Skeletal muscle satellite cell (primary cell): ENCODE data around the gene HSBP1.

Source experiments
- H3K27me3 ChIP-seq: 2 replicates; pipeline ENCODE4 v1.7.0; 2013; ENCODE audit warnings: low read length; ENCODE audit not compliant: control insufficient read depth, insufficient read depth
- H3K36me3 ChIP-seq: 2 replicates; pipeline ENCODE4 v1.7.0; 2013; ENCODE audit warnings: mild to moderate bottlenecking, control low read depth, low read length; ENCODE audit not compliant: insufficient read depth
- H3K4me1 ChIP-seq: 2 replicates; pipeline ENCODE4 v1.7.0; 2013; ENCODE audit warnings: low read length; ENCODE audit not compliant: control insufficient read depth, insufficient read depth
- H3K4me2 ChIP-seq: 2 replicates; pipeline ENCODE4 v1.7.0; 2013; ENCODE audit warnings: mild to moderate bottlenecking, low read length
- H3K4me3 ChIP-seq: 2 replicates; pipeline ENCODE4 v1.7.0; 2013; ENCODE audit warnings: low read length
- H3K9ac ChIP-seq: 2 replicates; pipeline ENCODE4 v1.7.0; 2013; ENCODE audit warnings: mild to moderate bottlenecking, low read depth, low read length, moderate library complexity
- H3K9me3 ChIP-seq: replicated peaks from 2 replicates; pipeline ENCODE4 v1.7.0; 2013; ENCODE audit warnings: mild to moderate bottlenecking, control low read depth, low read length

The HSBP1 gene

GRCh38 chr16:83826146-83826913, 18.6 kb downstream of the HSBP1 start:
- Histone ChIP-seq H3K36me3 (no peaks in the 10 kb centered on the region), H3K9ac (no peak overlapping the region), H3K4me1 (no peaks in the 10 kb centered on the region), H3K4me2 (peak overlapping the region; percentile 38), H3K4me3 (no peak overlapping the region), H3K27me3 (peaks cover 25% of the 10 kb centered on the region), H3K9me3 (no peaks in the 10 kb centered on the region)

- Histone ChIP-seq H3K27me3 (peaks cover 21% of the 10 kb centered on the region), H3K4me1 (peaks cover 1% of the 10 kb centered on the region), H3K36me3 (no peaks in the 10 kb centered on the region), H3K9me3 (no peaks in the 10 kb centered on the region), H3K9ac (no peak overlapping the region), H3K4me2 (no peak overlapping the region), H3K4me3 (no peak overlapping the region)
These were observed 22.5 kb downstream of the HSBP1 start for GRCh38 chr16:83830091-83830768.

GRCh38 chr16:83830769-83831455, 23.1 kb downstream of the HSBP1 start:
- H3K4me3 ChIP-seq = no peak overlapping the region
- peaks cover 7% of the 10 kb centered on the region for H3K4me1 ChIP-seq
- no peak overlapping the region for H3K4me2 ChIP-seq
- no peaks in the 10 kb centered on the region for H3K36me3 ChIP-seq
- no peaks in the 10 kb centered on the region for H3K9me3 ChIP-seq
- H3K27me3 ChIP-seq = peaks cover 21% of the 10 kb centered on the region
- no peak overlapping the region for H3K9ac ChIP-seq

GRCh38 chr16:83831456-83831987, 23.7 kb downstream of the HSBP1 start:
- H3K4me1 ChIP-seq = peaks cover 12% of the 10 kb centered on the region
- peaks cover 21% of the 10 kb centered on the region for H3K27me3 ChIP-seq
- H3K4me2 ChIP-seq = no peak overlapping the region
- H3K9ac ChIP-seq = no peak overlapping the region
- no peak overlapping the region for H3K4me3 ChIP-seq
- H3K36me3 ChIP-seq = no peaks in the 10 kb centered on the region
- no peaks in the 10 kb centered on the region for H3K9me3 ChIP-seq

GRCh38 chr16:83833921-83834320, 26.1 kb downstream of the HSBP1 start:
- Histone ChIP-seq H3K4me2 (no peak overlapping the region), H3K4me1 (peaks cover 12% of the 10 kb centered on the region), H3K36me3 (no peaks in the 10 kb centered on the region), H3K9me3 (no peaks in the 10 kb centered on the region), H3K9ac (no peak overlapping the region), H3K4me3 (no peak overlapping the region), H3K27me3 (peaks cover 17% of the 10 kb centered on the region)

GRCh38 chr16:83835586-83836566, 28.1 kb downstream of the HSBP1 start:
- H3K4me1 ChIP-seq = peaks cover 12% of the 10 kb centered on the region
- H3K9ac ChIP-seq = no peak overlapping the region
- no peaks in the 10 kb centered on the region for H3K36me3 ChIP-seq
- no peak overlapping the region for H3K4me2 ChIP-seq
- no peaks in the 10 kb centered on the region for H3K9me3 ChIP-seq
- no peak overlapping the region for H3K4me3 ChIP-seq
- H3K27me3 ChIP-seq = peaks cover 17% of the 10 kb centered on the region

GRCh38 chr16:83837566-83837965, 29.8 kb downstream of the HSBP1 start:
- Histone ChIP-seq H3K4me1 (peaks cover 12% of the 10 kb centered on the region), H3K36me3 (no peaks in the 10 kb centered on the region), H3K4me3 (no peak overlapping the region), H3K9me3 (no peaks in the 10 kb centered on the region), H3K27me3 (peaks cover 3% of the 10 kb centered on the region), H3K4me2 (no peak overlapping the region), H3K9ac (no peak overlapping the region)

- Histone ChIP-seq H3K4me3 (no peak overlapping the region), H3K4me1 (peaks cover 12% of the 10 kb centered on the region), H3K9ac (no peak overlapping the region), H3K9me3 (no peaks in the 10 kb centered on the region), H3K27me3 (peaks cover 3% of the 10 kb centered on the region), H3K36me3 (no peaks in the 10 kb centered on the region), H3K4me2 (no peak overlapping the region)
These were observed 30.4 kb downstream of the HSBP1 start for GRCh38 chr16:83838151-83838550.

GRCh38 chr16:83839561-83839960, 31.8 kb downstream of the HSBP1 start:
- Histone ChIP-seq H3K4me2 (no peak overlapping the region), H3K4me3 (no peak overlapping the region), H3K4me1 (peaks cover 12% of the 10 kb centered on the region), H3K9ac (no peak overlapping the region), H3K36me3 (no peaks in the 10 kb centered on the region), H3K9me3 (no peaks in the 10 kb centered on the region), H3K27me3 (peaks cover 6% of the 10 kb centered on the region)

GRCh38 chr16:83840060-83840617, 32.4 kb downstream of the HSBP1 start:
- H3K9ac ChIP-seq = no peak overlapping the region
- no peak overlapping the region for H3K4me2 ChIP-seq
- peaks cover 11% of the 10 kb centered on the region for H3K4me1 ChIP-seq
- no peak overlapping the region for H3K4me3 ChIP-seq
- no peaks in the 10 kb centered on the region for H3K9me3 ChIP-seq
- H3K27me3 ChIP-seq = peaks cover 6% of the 10 kb centered on the region
- no peaks in the 10 kb centered on the region for H3K36me3 ChIP-seq
